Activated CD4-positive, alpha-beta T cell treated with anti-CD3 and anti-CD28 coated beads, Interleukin-2, amount 50 U/mL, for 24 hours (primary cell): ENCODE data around the gene INKA1.
A peak's percentile ranks its signal among the peaks of the same experiment; 100 is the strongest.

Experiments used
- DNase-seq, 2 donors: peaks; one replicate each; pipeline ENCODE4 v3.0.0-alpha.2; 2020; ENCODE audit warnings: low read depth in 1 of 2, low spot score in 1 of 2

Gene INKA1

DNA sequence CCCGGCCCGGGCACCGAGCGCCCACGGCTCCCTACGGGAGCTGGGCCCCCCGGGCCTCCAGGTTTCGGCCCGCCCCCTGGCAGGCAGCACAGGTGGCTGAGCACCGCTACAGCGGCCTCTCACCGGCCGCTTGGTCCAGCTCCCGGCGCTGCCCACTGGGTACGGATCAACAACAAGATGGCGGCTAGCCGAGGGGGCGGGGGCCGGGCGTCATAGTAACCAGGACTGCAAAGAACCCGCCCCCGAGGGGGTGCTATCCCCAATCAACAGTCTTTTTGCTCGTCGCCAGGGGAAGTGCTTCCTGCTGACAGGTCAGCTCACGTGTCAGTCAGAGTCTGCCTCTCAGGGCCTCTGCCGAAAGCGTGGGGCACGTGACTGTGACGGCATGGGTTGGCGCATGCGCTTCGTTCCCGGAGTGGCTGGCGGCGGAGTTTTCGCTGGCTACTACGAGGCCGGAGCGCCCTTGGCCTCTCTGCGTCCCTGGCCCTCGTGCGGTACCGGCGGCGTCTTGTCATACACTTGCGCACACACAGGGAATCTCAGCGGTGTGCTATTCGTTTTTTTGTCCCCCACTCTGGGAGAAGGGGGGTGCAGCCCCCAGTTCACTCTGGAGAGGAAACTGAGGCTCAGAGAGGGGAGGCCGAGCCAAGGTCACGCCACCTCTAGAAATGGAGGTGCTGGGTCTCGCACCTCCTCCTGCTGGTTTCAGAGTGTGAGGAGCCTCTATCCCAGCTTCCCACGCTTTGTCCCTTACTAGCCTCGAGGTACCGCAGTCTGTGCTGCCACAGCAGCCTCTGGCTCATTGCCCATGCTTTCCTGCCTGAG lies 16.5 kb upstream of the INKA1 start, which contains the start of gene IP6K1:
TSS of gene IP6K1 (minus strand) at position 186 of the 825 bp plus-strand sequence. CDS start 38,502 bp downstream, outside the sequence.
- DNase-seq, result peak; percentile 96 to 100

GRCh38 chr3:49787182-49787464 lies 15.9 kb upstream of the INKA1 start:
- no peak for DNase-seq

DNA sequence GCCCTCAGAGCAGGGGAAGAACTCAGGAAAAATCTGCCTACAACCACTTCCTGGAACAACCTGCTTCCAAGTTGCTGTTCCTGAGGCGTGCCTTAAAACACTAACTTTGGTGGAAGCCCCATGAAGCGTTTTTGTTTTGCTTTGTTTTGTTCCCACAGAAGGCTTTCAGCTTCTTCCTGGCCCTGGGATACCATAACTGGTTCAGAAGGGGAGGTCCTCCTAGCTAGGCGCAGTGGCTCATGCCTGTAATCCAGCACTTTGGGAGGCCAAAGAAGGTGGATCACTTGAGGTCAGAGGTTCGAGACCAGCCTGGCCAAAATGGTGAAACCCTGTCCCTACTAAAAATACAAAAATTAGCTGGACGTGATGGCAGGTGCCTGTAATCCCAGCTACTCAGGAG lies 15.5 kb upstream of the INKA1 start:
- no peak for DNase-seq

GRCh38 chr3:49788056-49788455 lies 15.0 kb upstream of the INKA1 start:
- no peak for DNase-seq

DNA sequence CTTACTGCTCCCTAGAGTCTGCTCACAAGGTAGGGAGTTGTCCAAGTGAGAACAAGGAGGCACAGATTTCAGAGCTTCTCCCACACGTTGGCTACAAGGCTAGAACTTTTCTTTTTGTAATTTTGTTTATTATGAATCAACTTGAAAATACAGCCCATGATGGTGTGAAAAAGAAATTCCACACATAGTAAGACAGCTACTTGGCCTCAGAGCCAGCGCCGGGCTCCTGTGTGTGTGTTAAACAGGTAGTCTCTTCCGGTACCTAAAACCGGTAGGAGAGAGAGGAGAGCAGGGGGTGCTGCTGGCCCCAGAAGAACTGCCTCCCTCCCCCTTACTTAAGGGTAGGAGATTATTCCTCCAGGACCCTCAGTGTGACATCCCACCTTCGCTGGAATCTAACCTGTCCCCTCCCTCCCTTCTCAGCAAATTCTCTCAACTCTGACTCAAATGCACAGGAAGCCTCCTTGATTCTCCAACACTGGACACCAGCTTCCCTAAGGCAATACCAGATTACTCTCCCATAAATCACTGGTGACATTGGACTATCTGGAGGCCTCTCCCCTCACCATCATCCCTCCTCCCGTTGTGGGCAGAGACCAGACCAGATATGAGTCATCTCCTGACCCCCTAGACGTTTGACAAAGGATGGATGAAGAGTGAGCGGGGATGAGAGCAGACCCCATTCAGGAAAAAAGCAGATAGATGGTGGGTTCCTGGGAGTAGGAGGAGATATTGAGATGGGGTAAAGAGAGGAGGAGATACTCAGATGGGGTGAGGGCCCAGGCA lies 12.2 kb upstream of the INKA1 start:
- no peak for DNase-seq

GRCh38 chr3:49791571-49791970 lies 11.5 kb upstream of the INKA1 start:
- no peak for DNase-seq

- no peak for DNase-seq
Measured at GRCh38 chr3:49792371-49793150, 10.5 kb upstream of the INKA1 start.

DNA sequence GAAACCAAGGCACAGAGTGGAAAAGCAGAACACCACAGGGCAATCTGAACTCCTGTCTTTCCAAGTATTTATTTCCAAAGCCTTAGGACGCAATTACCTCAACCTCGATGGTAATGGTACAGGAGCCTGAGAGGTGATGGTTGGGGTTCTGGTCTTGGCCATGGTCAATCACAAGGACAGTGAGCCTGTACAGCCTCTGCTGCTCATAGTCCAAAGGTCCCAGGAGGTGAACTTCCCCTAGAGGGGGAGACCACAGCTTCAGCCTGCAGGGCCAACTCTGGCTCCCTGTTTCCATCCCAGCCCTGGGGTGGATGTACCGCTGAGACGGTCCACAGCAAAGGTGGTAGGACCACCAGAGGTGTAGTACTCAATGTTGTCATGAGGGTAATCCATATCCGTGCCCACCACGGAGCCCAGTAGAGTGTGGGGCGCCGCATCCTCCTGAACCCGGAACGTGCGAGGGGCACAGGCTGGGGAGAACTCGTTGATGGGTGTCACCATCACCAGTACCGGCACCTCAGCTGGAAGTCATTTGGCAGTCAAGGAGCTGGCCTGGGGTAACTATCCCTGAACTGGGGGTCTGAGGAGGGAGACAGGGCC lies 9.5 kb upstream of the INKA1 start:
- no peak for DNase-seq

GRCh38 chr3:49794431-49794830 lies 8.6 kb upstream of the INKA1 start:
- no peak for DNase-seq

GRCh38 chr3:49794926-49795905 lies 7.8 kb upstream of the INKA1 start:
- DNase-seq, result no peak

- DNase-seq, result no peak
Measured at GRCh38 chr3:49799105-49799504, 4.0 kb upstream of the INKA1 start.

DNA sequence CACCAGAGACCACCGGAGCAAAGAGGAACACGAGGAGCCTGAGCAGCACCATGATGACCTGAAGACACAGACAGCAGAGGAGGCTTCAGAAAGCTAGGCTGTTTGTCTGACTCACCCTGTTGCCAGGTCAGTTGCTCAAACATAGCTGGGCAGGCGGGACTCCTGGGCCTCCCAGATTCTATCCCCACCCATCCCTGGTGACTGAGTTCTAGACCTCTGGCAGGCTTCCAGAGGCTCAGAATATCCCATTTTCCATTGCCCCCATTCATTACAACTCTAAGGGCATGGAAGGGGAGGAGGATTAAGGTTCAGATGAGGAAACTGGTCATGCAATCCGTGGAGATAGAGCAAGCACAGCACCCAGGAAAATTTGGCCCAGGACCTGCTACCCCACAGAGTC lies 3.3 kb upstream of the INKA1 start, which contains the start of gene CDHR4:
TSS of gene CDHR4 (minus strand) at position 113 of the 400 bp plus-strand sequence. CDS start at position 52, 61 bp downstream.
- DNase-seq, result no peak

DNA sequence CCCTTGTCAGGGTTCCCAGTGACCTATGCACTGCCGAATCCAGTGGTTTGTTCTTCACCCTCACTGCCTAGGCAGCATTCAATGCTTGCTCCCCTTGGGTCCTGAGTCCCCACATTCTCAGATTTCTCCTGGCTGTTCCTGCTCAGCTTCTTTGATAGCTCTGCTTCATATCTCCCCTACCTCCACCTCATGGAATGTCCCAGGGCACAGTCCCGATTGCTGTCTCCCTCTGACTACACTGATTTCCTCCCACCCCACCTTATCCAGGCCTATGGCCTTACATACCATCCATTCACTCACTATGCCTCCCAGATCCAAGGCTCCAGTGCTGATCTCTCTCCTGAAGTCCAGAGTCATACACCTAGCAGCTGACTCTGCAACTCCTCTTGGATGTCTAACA lies 1.9 kb upstream of the INKA1 start:
- DNase-seq, result no peak

- peak in 1 of 2 donors; percentile 15 for DNase-seq
Measured at GRCh38 chr3:49803465-49804140, 542 bp downstream of the INKA1 start.

GRCh38 chr3:49804141-49805041 lies 1.3 kb downstream of the INKA1 start:
- no peak for DNase-seq

GRCh38 chr3:49805367-49805782 lies 2.3 kb downstream of the INKA1 start:
- DNase-seq, result no peak

GRCh38 chr3:49805897-49806701 lies 3.0 kb downstream of the INKA1 start:
- no peak for DNase-seq

- DNase-seq, result no peak
Measured at GRCh38 chr3:49806850-49807249, 3.8 kb downstream of the INKA1 start.
